ENCODE results near the gene LIMS1.
"Not testable (repeated sequence)": the region's sequence is repeated elsewhere in the genome, so short reads cannot be mapped to it uniquely, and the experiment has no call there.

LIMS1 gene

DNA sequence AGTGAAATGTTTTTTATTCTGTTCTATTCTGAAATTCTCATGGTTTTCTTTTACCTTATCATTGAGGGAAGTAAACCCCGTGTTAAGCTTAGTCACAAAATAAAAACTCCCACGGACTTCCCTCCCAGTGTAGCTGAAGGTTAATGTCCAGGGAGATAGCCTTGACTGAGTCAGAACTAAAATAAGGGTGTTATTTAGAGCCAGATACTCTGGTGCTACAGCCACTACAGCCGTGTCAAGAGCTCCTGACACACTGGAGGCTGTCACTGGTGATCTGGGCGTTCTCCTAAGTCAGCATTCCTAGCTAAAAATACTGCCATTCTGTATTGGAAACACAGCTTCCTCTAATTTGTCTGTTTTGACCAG, 103.0 kb downstream of the LIMS1 start:
- DNase-seq, result no peak

GRCh38 chr2:108640731-108641130, 106.5 kb downstream of the LIMS1 start:
- no peak for DNase-seq

DNA sequence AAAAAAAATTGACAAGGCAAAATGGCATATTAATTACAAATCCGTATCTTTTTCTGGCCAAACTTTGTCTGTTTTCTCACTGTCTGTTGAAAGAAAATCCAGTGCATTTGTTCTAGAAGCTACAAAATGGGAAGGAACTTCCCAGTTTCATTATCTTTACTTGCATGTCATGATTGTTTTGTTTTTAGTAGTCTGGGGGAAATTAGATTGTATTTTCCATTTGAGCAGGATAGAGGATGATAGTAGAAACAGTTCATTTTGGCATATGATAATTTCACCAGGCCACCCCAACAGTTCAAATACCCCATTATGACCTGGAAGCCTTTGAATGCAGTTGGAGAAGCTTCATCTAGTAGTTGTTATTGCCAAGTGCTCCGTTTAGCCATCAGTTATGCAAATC, 107.5 kb downstream of the LIMS1 start:
- no peak for DNase-seq

DNA sequence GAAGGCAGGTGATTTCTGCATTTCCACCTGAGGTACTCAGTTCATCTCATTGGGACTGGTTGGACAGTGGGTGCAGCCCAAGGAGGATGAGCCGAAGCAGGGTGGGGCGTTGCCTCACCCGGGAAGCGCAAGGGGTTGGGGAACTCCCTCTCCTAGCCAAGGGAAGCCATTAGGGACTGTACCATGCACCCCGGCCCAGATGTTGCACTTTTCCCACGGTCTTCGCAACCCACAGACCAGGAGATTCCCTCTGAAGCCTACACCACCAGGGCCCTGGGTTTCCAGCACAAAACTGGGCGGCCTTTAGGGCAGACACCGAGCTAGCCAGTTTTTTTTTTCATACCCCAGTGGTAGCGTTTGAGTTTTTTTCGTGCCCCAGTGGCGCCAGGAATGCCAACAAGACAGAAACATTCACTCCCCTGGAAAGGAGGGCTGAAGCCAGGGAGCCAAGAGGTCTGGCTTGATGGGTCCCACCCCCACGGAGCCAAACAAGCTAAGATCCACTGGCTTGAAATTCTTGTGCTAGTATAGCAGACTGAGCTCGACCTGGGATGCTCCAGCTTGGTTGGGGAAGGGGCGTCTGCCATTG, 109.1 kb downstream of the LIMS1 start:
- DNase-seq, result no peak

GRCh38 chr2:108643862-108644261, 109.6 kb downstream of the LIMS1 start:
- not testable (repeated sequence) for DNase-seq

DNA sequence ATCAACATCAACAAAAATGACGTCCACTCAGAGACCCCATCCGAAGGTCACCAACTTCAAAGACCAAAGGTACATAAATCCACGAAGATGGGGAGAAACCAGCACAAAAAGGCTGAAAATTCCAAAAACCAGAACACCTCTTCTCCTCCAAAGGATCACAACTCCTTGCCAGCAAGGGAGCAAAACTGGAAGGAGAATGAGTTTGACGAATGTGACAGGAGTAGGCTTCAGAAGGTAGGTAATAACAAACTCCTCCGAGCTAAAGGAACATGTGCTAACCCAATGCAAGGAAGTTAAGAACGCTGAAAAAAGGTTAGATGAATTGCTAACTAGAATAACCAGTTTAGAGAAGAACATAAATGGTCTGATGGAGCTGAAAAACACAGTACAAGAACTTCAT, 110.2 kb downstream of the LIMS1 start:
- not testable (repeated sequence) for DNase-seq

- not testable (repeated sequence) for DNase-seq
These were observed 114.5 kb downstream of the LIMS1 start for GRCh38 chr2:108648796-108649195.

DNA sequence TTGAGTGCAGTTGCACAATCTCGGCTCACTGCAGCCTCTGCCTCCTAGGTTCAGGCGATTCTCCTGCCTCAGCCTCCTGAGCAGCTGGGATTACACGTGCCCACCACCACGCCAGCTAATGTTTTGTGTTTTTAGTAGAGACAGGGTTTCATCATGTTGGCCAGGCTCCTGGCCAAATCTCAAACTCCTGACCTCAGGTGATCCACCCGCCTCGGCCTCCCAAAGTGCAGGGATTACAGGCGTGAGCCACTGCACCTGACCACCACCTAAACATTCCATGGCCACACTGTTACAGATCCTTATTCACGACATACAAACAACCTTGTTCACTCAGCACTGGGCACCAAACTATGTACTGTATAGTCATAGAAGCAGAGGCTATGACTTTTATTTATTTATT, 116.2 kb downstream of the LIMS1 start:
- not testable (repeated sequence) for DNase-seq

GRCh38 chr2:108651468-108651867, 117.2 kb downstream of the LIMS1 start:
- not testable (repeated sequence) for DNase-seq

- DNase-seq, result not testable (repeated sequence)
These were observed 118.1 kb downstream of the LIMS1 start for GRCh38 chr2:108652187-108652931.

DNA sequence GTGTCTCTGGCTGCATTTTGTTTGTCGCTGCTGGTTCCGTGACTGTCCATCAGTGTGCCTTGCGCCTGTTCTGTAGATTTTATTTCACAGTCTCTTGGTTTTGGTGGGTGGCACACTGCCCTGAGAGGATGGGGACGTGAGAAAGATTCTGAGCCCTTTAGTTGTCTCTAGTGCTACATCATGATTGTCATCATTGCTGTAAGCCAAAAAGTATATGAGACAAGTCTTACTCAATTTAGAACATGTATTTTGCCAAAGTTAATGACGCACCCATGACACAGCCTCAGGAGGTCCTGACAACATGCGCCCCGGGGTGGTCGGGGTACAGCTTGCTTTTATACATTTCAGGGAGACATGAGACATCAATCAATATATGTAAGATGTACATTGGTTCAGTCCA, 119.2 kb downstream of the LIMS1 start:
- DNase-seq, result not testable (repeated sequence)

DNA sequence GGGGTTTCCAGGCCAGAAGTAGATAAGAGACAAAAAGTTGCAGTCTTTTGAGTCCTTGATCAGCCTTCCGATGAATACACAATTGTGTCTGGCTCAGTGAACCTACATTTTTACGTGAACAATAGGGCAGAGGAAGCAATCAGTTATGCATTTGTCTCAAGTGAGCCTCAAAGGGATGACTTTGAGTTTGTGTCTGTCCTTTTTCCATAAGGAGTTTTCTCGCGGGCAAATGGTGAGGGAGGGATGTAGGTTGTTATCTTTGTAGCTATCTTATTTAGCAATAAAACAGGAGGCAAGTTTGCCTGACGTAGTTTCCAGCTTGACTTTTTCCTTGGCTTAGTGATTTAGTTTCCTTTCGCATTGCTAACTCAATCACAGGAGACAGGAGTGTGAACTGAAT, 119.6 kb downstream of the LIMS1 start:
- not testable (repeated sequence) for DNase-seq

GRCh38 chr2:108654521-108655125, 120.4 kb downstream of the LIMS1 start:
- DNase-seq, result not testable (repeated sequence)

DNA sequence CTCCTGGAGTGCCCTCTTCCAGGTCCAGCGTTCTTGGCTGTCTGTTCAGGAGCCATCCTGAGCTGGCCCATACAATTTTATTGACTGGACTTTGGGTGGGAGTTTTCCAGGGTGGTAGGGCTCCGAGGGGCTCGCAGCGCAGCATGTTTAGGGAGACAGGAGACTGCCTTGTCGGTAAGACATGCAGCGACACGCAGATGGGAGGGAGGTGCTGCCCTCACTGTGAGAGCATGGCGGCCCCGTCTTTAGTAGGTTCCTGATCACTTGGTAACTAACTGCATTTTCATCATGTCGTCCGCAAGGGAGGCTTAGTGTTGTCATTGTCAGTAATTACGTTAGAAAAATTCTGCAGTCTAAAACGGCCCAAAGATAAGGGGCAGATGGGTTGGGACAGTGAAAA, 121.0 kb downstream of the LIMS1 start:
- DNase-seq, result not testable (repeated sequence)

DNA sequence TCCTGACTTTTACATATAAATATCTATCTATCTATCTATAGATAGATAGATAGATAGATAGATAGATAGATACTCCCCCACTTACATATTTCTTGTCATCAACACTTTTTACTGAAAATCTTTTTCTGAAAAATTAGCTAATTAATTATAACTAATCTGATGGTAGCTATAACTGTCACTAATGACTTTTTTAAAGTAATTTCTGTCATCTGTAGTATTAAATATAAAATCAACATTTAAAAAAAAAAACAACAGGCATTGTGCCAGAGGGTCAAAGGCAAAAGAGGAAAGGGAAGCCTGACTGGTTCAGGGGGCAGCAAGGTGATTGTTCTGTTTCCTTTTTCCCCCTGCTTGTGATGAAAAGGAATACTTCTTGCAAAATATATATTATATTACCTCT, 122.0 kb downstream of the LIMS1 start:
- not testable (repeated sequence) for DNase-seq

GRCh38 chr2:108657517-108657916, 123.2 kb downstream of the LIMS1 start:
- DNase-seq, result not testable (repeated sequence)

GRCh38 chr2:108658553-108658952, 124.3 kb downstream of the LIMS1 start:
- not testable (repeated sequence) for DNase-seq

- DNase-seq, result not testable (repeated sequence)
These were observed 127.2 kb downstream of the LIMS1 start for GRCh38 chr2:108661493-108661892.

DNA sequence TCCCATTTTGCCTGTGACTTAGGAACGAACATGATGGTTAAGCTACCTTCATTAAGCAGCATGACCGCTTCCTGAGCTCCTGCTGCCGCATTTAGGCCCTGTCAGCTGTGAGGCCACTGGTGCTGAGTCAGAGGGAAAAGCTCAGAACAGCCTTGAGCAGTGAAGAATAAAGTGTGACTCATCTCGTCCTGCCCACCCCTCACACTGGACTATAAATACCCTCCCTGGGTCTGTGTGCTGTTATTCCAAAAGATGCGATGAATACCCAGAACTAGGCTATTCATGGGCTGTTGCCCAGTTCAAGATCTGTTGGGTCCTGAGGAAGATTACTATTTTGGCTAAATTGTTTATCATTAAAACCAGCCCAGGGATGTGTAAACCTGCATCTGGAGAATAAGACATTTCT, 127.9 kb downstream of the LIMS1 start:
- DNase-seq, result not testable (repeated sequence)

GRCh38 chr2:108663346-108663745, 129.1 kb downstream of the LIMS1 start:
- not testable (repeated sequence) for DNase-seq

DNA sequence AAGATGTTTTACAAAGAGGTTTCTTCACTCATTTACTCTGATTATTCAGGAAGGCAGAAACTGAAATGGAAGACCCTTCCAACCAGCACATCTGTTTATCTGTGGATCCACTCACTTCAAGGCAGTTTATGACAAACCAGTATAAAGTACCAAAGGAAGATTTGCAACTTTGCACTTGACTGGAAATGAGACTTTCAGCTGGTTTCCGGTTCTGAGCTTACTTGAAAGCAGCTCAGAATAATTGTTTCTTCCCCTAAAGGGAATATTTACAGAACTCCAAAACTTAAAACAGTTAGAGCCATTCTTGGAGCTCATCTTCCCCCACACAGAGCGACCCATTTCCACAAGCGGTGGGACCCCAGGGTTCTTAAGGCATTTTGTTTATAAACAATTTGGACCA, 129.8 kb downstream of the LIMS1 start:
- DNase-seq, result not testable (repeated sequence)

- DNase-seq, result not testable (repeated sequence)
These were observed 130.7 kb downstream of the LIMS1 start for GRCh38 chr2:108664979-108665378.

GRCh38 chr2:108665975-108666374, 131.7 kb downstream of the LIMS1 start:
- DNase-seq, result not testable (repeated sequence)

GRCh38 chr2:108667140-108667539, 132.9 kb downstream of the LIMS1 start:
- DNase-seq, result not testable (repeated sequence)
